ENCODE results near the gene AKT1S1.
A peak's percentile ranks its signal among the peaks of the same experiment; 100 is the strongest.

The AKT1S1 gene

DNA sequence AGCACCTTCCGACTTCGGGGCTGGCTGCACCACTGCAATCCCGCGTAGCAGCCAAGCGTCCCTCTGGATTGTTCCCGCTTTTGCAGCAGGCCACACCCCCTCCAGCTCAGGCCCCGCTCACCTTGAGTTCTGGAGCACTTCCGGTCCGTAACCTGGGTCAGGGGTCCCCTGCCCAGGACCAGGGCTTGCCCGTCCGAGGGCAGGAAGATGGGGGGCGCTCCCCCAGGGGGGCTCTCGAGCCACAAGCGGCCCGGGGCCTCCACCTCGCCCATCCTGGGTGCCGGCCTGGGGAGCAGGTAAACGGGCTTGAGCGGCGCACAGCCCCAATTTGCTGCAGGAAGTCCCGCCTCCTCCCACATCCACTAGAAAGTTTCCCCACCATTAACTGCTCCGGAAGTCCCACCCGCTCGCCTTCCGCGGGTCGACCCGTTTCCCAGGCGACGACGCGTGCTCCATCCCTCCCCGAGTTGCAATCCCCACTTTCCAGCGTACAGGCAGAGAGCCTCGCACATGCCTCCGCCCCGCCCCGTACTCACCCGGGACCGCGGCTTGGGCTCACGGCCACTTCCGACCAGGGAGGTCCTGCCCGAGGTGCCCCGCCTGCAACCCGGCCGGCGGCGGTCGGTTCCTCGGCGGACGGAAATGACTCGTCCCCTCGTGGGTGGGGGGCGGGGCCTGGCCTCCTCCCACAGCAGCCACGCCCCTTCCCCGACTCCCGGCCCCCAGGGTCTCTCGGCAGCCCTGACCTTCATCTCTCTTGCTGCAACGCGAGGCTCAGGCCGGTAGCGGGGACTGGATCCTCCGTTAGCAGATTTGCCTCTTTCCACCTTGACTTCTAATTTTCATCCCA is 10.0 kb downstream of the AKT1S1 start, which contains the start of gene PNKP:
PNKP (minus strand) TSS at position 644 of the 850 bp plus-strand sequence; CDS start at position 272, 372 bp downstream.
- peak; percentile 91 for DNase-seq

DNA sequence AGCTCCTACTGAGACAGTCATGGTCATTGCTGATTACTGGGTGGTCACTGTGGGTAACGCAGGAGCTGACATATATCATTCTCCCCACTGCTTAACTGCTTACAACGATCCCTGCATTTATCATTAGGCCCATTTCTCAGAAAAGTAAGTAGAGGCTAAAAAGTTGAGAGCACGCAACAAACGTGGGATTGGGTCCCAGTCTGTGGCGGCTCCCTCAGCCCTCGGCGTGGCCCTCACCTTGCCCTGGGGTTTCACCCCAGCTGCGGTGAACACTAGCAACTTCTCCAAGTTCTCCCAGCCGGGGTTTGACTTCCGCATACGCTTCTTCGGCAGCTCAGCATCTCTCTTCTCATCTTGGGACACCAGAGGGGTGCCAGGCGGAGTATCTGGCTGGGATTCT is 12.3 kb downstream of the AKT1S1 start:
- DNase-seq: no peak

DNA sequence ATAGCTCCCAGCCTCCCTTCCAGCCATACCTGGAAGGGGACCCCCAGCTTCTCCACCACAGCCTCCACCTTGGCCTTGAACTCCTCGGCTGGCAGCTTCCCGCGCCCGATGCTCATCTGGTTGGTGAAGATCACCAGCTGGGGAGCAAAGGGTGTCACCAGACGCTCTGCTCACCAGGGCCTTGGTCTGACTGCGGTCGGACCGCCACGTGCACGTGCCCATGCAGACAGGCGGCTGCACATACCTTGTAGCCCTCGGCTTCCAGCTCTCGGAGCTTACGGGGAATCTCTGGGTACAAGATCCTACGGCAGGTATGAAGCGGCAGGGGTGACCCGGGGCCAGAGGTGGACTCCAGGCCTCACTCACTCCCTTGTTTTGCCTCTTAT is 13.2 kb downstream of the AKT1S1 start:
- DNase-seq: no peak

DNA sequence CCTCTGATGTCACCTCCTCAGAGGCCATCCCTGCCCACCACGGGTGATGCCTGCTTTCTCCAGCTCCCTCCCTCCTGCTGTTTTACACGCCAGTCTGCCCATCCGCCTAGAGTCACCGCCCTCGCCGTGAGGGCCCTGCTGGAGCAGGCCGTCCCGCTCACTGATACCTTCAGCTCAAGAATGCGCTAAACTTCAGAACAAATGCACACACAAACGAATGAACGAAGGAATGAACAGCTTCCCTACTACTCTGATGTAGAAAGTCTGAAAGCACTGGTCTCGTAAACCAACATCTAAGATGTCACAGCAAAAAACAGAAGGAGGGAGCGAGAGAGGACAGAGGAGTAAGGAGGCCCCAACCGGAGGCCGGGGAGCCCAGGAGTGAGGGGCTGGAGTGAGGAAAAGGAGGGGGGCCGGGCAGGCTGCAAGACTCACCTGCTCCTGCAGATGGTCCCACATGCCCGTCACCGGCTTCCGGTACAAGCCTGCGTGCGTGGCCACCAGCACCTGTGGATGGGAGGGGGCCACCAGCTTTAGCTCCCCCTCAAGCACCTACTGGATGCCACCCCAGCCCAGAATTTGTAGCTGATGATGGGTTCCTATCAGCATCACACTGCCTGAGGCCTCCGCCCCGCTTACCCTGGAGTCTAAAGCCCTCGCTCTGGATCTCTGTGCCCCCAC is 13.8 kb downstream of the AKT1S1 start:
- no peak for DNase-seq

DNA sequence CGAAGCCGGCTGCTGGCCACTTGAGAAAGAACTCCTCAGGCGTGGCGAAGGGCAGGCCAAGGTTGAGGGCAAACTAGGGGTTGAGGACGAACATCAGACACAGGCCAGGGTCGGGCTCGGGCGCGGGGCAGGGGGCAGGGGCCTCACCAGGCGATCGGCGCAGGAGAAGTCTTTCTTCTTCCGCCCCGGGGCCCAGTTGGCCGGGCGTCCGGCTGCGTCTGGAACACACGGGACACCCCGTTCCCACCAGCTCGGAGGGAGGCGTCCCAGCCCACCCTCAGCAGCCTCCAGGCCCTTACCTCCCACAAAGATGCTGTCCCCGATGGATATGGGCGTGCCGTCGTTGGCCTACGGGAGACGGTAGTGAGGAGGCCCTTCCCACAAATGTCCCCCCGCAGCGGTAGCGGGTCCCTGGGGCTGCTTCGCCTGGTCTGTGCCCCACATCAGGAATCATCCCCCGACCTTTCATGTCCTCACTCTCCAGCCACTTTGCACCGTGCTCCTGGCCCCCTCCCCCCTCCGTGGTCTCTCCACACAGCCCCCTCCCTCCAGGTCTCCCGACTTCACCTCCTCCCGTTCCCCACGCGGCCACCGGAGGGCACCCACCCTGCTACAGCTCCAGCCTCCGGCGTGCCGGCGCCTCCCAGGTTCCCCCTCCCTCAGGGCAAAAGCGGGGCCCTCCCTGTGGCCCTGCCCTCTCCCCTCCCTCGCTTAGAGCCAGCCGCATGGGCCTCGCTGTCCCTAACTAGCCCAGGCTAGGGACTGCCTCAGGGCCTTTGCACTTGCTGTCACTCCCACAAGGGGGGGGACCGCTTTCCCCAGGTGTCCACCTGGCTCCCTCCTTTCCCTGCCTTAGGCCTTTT is 14.5 kb downstream of the AKT1S1 start:
- DNase-seq: peak; percentile 32

DNA sequence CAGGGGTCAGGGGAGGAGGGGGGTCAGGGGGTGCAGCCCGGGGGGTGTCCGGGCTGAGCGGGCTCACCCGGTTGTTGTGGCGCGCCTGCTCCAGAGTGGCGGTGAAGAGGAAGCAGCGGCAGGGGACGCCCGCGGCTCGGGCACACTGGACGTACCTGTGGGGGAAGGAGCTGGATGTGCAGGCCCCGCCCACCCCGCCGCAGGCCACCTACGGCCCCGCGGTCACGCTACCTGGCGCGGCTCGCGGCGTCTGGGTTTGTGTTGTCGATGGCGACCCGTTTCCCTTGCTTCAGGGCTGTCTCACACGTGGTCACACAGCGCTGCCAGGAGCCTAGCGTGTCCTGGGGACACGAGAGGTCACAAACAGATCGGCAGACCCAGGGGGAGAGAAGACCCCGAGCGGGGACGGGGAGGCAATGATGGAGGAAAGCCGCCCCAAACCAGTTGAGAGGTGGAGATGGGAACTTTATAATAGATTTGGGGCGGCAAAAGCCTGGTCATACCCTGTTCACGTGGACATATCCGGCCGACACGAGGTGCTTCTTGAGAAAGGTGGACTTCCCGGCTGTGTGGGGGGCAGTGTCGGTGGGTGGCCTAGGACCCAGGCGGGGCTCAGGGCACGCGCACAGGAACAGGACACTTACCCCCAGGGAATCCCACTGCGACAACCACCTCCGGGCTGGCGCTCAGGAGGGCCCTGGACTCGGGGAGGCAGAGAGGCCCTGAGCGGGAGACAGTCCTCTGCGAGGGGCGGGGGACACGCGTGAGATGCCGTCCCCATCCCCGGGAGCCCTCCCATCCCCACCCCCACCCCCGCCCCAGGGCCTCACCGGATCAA is 15.4 kb downstream of the AKT1S1 start:
- DNase-seq: no peak

DNA sequence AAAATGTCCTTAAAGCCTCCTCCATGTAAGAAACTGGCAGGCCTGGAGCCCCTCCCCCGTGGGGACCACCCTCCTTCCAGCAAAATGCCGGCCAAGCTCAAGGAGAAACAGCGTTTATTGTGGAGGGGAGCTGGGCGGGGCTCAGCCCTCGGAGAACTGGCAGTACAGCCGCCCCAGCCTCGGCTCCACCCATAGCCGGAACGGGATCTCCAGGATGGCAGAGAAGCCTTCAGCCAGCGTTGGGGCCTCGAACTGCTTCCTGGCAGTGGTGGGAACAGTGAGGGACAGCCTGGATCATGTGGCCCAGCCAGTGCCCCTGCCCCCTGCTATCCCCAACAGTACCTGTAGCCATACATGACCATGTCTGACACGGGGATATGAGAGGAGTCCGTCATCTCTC is 16.0 kb downstream of the AKT1S1 start:
- DNase-seq: no peak

DNA sequence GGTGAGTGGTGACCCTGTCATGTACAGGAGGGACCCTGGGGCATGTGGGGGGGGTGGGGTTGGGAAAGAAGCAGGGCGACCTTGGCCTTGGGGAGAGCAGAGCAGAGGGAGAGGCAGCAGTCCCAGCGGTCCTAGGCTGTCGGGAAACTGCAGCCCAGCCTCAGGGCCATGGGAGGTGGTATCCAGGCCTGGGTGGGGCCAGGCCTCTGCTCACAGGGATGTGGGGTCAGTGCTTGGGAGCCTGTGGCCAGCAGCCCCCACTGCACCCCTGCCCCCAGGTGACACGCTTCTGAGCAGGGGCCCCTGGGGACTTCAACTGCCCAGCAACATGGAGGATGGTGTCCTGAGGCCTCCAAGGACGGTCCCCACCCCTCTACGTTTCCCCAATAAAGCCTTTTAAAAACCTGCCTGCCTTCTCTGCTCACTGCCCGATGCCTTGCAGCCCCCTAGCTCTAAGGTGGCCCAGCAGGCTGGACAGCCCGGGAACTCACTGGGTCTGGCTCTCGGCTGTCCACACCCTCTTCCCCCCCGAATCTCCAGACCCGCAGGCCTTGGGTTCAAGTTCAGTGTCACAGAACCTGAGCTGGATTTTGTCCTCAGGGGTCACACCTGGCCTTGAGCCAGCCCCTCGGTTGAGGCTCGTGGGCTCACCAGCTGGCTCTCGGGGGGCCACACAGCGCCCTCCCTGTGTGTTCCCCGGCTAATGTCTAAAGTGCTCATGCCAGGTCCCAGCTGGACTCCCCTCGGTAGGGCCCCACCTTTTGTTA is 16.6 kb downstream of the AKT1S1 start:
- no peak for DNase-seq

DNA sequence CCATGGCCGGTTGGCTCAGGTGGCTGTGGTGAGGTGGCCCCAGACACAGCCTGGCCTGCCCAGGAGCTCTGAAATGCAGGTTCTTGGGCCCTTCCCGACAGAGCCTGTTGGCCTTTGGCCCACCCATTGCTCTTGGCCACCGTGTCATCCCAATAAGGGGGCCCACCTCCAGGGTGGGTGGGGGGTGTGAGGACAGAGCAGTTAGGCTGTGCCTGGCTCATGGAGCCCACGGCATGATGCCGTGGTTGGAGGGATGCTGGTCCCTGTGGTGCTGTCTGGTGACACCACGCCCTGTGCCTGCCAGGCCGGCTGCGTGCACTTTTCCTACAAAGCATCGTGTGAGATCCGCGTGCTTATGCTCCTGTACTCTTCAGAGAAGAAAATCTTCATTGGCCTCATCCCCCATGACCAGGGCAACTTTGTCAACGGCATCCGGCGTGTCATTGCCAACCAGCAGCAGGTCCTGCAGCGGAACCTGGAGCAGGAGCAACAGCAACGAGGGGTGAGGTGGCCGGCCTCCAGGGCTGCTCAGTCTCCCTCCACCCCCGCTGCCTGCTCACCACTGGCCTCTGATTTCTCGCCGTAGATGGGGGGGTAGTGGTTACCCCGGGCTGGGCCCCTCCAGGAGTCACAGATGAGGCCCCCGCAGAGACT is 17.3 kb downstream of the AKT1S1 start:
- DNase-seq: no peak

DNA sequence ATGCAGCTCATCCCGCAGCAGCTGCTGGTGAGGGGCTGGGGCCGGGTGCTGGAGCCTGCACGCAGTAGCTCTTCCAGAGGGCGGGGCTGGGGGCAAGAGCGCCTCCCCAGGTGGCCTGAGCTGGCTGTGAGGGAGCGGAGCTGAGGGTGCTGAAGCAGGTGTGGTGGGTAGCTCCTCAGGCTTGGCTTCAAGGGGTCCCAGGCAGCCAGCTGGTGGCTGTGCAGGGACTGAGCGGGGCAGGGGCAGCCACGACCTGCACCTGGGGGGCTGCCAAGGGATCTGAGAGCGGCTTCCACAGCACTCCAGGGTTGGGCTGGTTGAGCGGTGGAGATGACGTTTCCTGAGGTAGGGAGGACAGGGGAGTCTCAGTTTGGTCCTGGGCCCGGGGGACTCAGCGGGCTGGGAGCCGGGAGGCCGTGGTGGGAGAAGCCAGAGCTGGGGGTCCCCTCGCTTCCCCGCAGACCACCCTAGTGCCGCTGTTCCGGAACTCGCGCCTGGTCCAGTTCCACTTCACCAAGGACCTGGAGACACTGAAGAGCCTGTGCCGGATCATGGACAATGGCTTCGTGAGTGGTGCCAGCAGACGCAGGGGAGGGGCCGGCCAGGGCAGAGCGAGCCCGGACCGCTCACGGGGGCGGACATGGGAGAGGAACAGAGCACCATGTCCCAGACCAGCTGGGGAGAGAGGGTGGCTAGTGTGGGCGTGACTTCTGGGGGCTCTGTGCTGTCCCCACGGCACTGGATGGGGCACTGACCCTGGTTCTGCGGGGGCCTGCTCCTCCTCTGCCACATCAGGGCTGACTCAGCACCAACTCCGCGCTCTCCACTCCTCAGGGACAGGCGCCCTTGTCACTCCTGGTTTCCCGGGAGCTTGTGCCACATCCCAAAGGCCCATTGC is 18.8 kb downstream of the AKT1S1 start:
- no peak for DNase-seq

DNA sequence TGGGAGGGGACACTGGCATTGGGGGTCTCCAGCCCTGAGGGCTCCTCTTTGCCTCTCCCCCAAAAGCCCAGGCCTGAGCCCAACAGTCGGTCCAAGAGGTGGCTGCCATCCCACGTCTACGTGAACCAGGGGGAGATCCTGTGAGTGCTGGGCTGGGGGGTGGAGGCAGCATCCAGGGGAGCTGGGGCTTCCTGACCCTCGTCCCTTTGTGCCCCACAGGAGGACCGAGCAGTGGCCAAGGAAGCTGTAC is 19.4 kb downstream of the AKT1S1 start:
- no peak for DNase-seq

DNA sequence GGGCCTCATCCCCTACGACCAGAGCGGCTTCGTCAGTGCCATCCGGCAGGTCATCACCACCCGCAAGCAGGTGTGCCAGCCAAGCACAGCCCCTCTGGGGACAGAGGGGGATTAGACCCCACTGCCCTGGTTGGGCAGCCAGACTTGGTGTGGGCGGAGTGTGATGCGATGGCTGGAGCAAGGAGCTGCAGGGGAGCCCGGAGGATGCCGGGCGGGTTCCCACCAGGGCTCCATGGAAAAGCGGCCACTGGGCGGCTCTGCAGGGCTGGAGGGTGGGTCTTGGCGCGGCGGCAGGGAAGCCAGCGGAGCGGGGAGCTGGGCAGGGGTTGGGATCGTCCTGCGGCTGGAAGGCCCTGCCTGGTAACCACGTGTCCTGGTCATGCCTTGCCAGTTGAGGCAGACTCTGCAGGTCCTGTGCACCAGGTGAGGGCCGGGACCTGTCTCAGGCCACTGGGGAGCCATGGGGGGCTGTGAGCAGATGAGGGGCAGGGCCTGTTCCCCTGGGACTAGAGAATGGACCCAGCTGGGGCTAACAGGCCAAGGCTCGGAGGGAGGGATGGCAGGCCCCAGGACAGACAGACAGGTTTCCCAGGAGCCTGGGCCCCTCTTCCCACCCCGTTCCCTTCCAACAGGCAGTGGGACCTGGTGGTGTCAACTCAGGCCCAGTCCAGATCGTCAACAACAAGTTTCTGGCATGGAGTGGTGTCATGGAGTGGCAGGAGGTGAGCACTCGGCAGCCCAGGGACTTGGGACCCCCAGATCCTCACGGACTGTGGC is 19.9 kb downstream of the AKT1S1 start:
- no peak for DNase-seq

DNA sequence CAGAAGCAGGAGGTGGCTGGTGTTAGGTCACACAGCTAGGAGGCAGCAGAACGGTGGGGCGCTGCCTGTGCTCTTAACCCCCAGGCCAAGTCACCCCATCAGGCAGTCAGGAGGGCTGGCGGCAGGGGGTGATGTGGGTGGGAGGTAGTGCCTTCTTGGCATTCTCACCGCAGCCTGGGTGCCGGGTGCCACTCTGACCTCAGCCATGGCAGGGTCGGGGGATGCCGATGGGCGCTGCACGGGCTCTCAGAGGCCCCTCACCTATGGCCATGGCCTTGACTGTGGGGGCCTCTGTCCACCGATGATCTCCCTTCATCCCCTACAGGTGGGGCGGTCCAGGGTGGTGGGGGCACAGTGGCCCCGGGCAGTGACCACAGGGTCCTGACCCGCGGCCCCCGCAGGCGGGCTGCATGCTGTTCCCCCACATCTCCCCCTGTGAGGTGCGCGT is 20.6 kb downstream of the AKT1S1 start:
- DNase-seq: no peak

DNA sequence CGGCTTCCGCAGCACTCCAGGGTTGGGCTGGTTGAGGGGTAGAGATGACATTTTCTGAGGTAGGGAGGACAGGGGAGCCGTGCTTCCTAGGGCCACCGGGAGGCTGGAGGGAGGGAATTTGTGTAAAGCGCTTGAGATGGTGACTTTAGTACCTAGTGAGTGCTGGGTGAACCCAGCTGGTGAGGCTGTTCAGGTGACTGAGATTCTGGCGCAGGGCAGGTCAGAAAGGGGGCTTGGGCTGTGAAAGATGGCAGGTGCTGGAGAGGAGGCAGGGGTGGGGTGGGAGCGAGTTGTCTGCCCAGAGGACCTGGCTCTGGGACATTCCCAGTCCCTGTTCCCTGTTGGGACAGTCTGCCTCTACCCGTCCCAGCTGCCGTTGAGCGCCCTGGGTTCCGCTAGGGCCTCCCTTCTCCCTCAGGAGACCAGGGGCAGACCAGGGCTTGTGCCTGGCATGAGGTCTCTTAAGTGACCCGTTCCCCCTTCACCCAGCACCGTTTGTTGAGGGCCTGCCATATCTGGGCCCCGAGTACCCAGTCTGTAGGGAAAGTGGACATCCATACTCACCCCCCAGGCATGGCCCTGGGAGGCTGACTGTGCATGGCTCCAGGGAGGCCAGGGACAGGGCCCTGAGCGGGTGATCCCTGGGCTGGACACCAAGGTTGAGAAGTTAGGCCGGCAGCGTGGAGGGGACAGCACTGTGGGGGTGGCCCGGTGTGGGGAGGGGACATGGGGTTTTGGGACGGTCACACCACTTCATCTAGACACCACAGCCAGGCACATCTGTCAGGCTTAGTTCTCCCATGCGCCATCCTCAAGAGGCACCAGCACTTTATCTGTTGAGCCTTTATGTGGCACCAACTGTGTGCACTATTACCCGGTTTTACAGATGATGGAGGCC is 21.2 kb downstream of the AKT1S1 start:
- no peak for DNase-seq

DNA sequence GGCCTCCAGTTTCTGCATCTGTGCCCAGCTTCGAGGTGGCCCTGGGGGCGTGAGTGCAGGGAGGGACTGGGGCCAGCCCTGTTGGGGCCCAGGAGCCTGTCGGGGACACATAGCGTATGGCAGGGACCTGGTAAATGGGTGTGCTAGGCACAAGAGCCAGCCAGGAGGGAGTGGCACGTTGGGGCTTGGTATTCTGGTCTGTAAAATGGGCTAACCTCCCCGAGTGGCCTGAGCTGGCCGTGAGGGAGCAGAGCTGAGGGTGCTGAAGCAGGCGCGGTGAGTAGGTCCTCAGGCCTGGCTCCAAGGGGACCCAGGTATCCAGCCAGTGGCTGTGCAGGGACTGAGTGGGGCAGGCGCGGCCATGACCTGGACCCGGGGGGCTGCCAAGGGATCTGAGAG is 21.9 kb downstream of the AKT1S1 start:
- DNase-seq: no peak

DNA sequence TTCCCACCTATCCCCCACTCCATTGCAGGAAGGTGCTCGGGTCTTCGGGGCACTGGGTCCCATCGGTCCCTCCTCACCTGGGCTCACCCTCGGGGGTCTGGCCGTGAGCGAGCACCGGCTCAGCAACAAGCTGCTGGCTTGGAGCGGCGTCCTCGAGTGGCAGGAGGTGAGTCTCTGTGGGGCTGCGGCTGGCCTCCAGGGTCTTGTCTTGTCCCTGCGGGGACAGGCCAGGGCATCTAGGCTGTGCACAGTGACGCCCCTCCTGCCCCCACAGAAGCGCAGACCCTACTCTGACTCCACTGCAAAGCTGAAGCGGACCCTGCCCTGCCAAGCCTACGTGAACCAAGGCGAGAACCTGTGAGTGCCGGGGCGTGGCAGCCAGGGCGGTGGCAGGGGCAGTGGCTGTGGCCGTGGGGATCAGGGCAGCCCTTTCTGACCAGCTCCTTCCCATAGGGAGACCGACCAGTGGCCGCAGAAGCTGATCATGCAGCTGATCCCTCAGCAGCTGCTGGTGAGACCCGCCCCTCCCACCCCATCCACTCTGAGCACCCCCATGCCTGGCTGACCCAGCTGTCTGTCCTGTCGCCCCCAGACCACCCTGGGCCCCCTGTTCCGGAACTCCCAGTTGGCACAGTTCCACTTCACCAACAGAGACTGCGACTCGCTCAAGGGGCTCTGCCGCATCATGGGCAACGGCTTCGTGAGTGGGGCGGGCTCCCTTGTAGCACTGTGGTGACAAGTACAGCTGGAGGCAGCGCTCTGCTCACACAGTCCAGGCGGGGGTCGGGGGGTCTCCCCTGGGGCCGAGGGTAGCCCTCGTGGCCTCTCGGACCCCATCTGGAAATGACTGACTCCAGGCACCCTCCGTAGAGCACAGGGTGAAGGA is 22.5 kb downstream of the AKT1S1 start:
- no peak for DNase-seq

DNA sequence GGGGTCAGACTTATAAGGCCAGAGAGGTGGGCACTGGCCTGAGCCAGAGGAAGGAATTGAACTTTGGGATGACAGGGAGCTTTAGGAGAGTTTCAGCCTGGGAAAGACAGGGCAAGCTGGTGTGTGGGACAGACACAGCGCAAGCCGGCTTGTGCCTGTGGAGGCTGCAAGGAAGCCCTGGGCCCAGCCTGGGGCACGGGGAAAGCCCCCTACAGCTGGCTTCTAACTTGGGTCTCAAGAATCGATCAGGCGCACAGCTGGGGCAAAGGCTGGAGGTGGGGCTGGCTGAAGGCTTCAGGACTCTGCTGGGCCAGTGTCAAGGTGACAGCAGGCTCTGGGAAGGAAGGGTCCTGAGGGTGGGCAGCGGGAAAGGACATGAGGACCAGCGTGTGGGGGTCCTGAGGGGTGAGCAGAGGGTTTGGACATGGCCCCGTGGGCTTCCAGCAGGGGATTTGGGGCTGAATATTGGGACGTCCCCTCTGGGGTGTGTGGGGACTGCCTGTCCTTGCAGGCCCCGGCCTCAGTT is 23.2 kb downstream of the AKT1S1 start:
- no peak for DNase-seq
